Keratinocyte (primary cell): ENCODE data around the gene ZBTB7A. TPM values are rescaled to one million over a fixed set of nuclear protein-coding genes. Genes with fewer than 3 reads are reported as not detected.

Experiments used
- DNase-seq: peaks from one replicate; pipeline ENCODE4 v3.0.0-alpha.2; 2011; ENCODE audit warnings: low read depth, missing footprints, low spot score
- FAIRE-seq: peaks from 2 replicates; lab custom pipeline; 2011; peaks lifted over from hg19 to GRCh38; lab: Jason Lieb, UNC
- H2AFZ ChIP-seq: 2 replicates; pipeline ENCODE4 v1.6.0; 2012; ENCODE audit warnings: low read length, control low read depth, inconsistent platforms; ENCODE audit not compliant: control insufficient read depth
- H3K27ac ChIP-seq: 2 replicates; pipeline ENCODE4 v1.5.1; 2011; ENCODE audit warnings: low read length; ENCODE audit not compliant: control insufficient read depth, insufficient read depth
- H3K27me3 ChIP-seq: 3 replicates; pipeline ENCODE4 v1.6.0; 2011; ENCODE audit warnings: low read length; ENCODE audit not compliant: control insufficient read depth, insufficient read depth; ENCODE audit errors: extremely low read depth
- H3K36me3 ChIP-seq, 2 experiments: 2 replicates in 1 of 2; 3 replicates in 1 of 2; pipeline ENCODE4 v1.5.1; 2011; ENCODE audit warnings: low read length in 2 of 2, mild to moderate bottlenecking in 1 of 2; ENCODE audit not compliant: control insufficient read depth in 2 of 2, insufficient read depth in 2 of 2; ENCODE audit errors: extremely low read depth in 1 of 2
- H3K4me1 ChIP-seq: 3 replicates; pipeline ENCODE4 v1.5.1; 2011; ENCODE audit warnings: low read length; ENCODE audit not compliant: control insufficient read depth, insufficient read depth; ENCODE audit errors: extremely low read depth
- H3K4me2 ChIP-seq: 3 replicates; pipeline ENCODE4 v1.6.0; 2011; ENCODE audit warnings: low read depth, low read length; ENCODE audit not compliant: control insufficient read depth, insufficient read depth; ENCODE audit errors: extremely low read depth
- H3K4me3 ChIP-seq, 3 experiments: fragments of 200-600 bp in 1 of 3; sonication (generic) in 1 of 3; 2 replicates in 2 of 3; 3 replicates in 1 of 3; pipeline ENCODE4 v1.5.1; 2011 to 2016; ENCODE audit warnings: low read length in 3 of 3, mild to moderate bottlenecking in 3 of 3, control low read depth in 2 of 3, inconsistent platforms in 1 of 3, low read depth in 1 of 3, mixed read lengths in 1 of 3, mixed run types in 1 of 3, moderate library complexity in 1 of 3; ENCODE audit not compliant: control insufficient read depth in 2 of 3, insufficient read depth in 2 of 3; ENCODE audit errors: extremely low read depth in 1 of 3
- H3K79me2 ChIP-seq: 2 replicates; pipeline ENCODE4 v1.6.0; 2012; ENCODE audit warnings: low read length; ENCODE audit not compliant: control insufficient read depth, insufficient read depth
- H3K9ac ChIP-seq: 3 replicates; pipeline ENCODE4 v1.6.0; 2011; ENCODE audit warnings: low read length; ENCODE audit not compliant: control insufficient read depth, insufficient read depth; ENCODE audit errors: extremely low read depth
- H3K9me1 ChIP-seq: 3 replicates; pipeline ENCODE4 v1.6.0; 2011; ENCODE audit warnings: low read length; ENCODE audit not compliant: control insufficient read depth, insufficient read depth; ENCODE audit errors: extremely low read depth
- H3K9me3 ChIP-seq: 2 replicates; pipeline ENCODE4 v1.5.1; 2012; ENCODE audit warnings: low read depth, low read length; ENCODE audit not compliant: control insufficient read depth
- H4K20me1 ChIP-seq: 3 replicates; pipeline ENCODE4 v1.6.0; 2011; ENCODE audit warnings: low read length; ENCODE audit not compliant: control insufficient read depth, insufficient read depth; ENCODE audit errors: extremely low read depth
- CTCF ChIP-seq, 3 experiments: IDR thresholded peaks in 1 of 3; conservative IDR thresholded peaks in 1 of 3; optimal IDR thresholded peaks in 1 of 3; 2 replicates in 2 of 3; 3 replicates in 1 of 3; pipeline versions ENCODE3 to v1.5.1; 2011; ENCODE audit warnings: low read length in 3 of 3, mild to moderate bottlenecking in 3 of 3, moderate library complexity in 2 of 3, control low read depth in 1 of 3, inconsistent platforms in 1 of 3; ENCODE audit not compliant: insufficient read depth in 2 of 3; ENCODE audit errors: extremely low read depth in 1 of 3
- EZH2 ChIP-seq: IDR thresholded peaks from one replicate; pipeline ENCODE4 v1.6.1; 2012; ENCODE audit warnings: inconsistent platforms, mild to moderate bottlenecking, low read length, moderate library complexity
- dilution Hi-C: fragments of 300-500 bp; cut with MboI; formaldehyde crosslinking; loops from one replicate; pipeline ENCODE4 v1.7.0; 2020; ENCODE audit warnings: low sequenced_read_pairs; ENCODE audit not compliant: extremely low pct_ligation_motif_present
- polyA plus RNA-seq, 5 experiments: library from polyadenylated mRNA; depleted of rRNA in 3 of 5; stranded (reverse) in 3 of 5; stranded (forward) in 1 of 5; unstranded in 1 of 5; fragments of >200 nt; gene quantifications; 1 replicate in 1 of 5; 2 replicates in 3 of 5; 3 replicates in 1 of 5; pipeline versions ENCODE4 v1.2.1 to v1.2.3, GENCODE V29; 2011 to 2012; ENCODE audit warnings: missing spikeins in 2 of 5, low read depth in 1 of 5, low replicate concordance in 1 of 5

Gene ZBTB7A
- polyA plus RNA-seq, 1 donor (not counting 4 experiments of a cell fraction or from before 2014, with no cell fraction given) = 3.7 TPM

- dilution Hi-C loops = no loop called here
- Histone ChIP-seq H3K79me2 (no peaks in the 10 kb centered on the region), H3K4me2 (no peak overlapping the region), H3K9me3 (no peaks in the 10 kb centered on the region), H3K4me3 (no peak overlapping the region), H3K27ac (no peak overlapping the region), H3K4me1 (no peaks in the 10 kb centered on the region), H3K36me3 (peaks cover 11 to 38% of the 10 kb centered on the region in 2 experiments), H2AFZ (no peak overlapping the region), H3K9ac (no peak overlapping the region), H4K20me1 (no peaks in the 10 kb centered on the region), H3K27me3 (no peaks in the 10 kb centered on the region), H3K9me1 (no peaks in the 10 kb centered on the region)
- no peak for DNase-seq
- TF ChIP-seq EZH2 = no peak
- no peak for TF ChIP-seq CTCF (optimal IDR thresholded peaks at IDR 0.05 in 1 of 3, IDR thresholded peaks at IDR 0.05 in 1 of 3, conservative IDR thresholded peaks at IDR 0.05 in 1 of 3; ENCODE audit: extremely low read depth in 1 of 3, insufficient read depth in 2 of 3, low read length in 3 of 3)
- FAIRE-seq = no peak
Observed at GRCh38 chr19:4094291-4094690, 27.6 kb upstream of the ZBTB7A start.

GRCh38 chr19:4093643-4094175 lies 27.0 kb upstream of the ZBTB7A start:
- no peaks in the 10 kb centered on the region for H3K79me2 ChIP-seq
- H3K9me3 ChIP-seq = no peaks in the 10 kb centered on the region
- dilution Hi-C loops = no loop called here
- DNase-seq = no peak
- H3K27me3 ChIP-seq = no peaks in the 10 kb centered on the region
- TF ChIP-seq EZH2 (no peak), CTCF (optimal IDR thresholded peaks at IDR 0.05 in 1 of 3, IDR thresholded peaks at IDR 0.05 in 1 of 3, conservative IDR thresholded peaks at IDR 0.05 in 1 of 3; ENCODE audit: extremely low read depth in 1 of 3, insufficient read depth in 2 of 3, low read length in 3 of 3) (no peak)
- no peak for FAIRE-seq
- no peak overlapping the region for H3K4me2 ChIP-seq
- peaks cover 8 to 37% of the 10 kb centered on the region in 2 experiments for H3K36me3 ChIP-seq
- no peaks in the 10 kb centered on the region for H3K4me1 ChIP-seq
- H3K9me1 ChIP-seq = no peaks in the 10 kb centered on the region
- H3K4me3 ChIP-seq = no peak overlapping the region
- H3K27ac ChIP-seq = no peak overlapping the region
- H4K20me1 ChIP-seq = no peaks in the 10 kb centered on the region
- H3K9ac ChIP-seq = no peak overlapping the region
- no peak overlapping the region for H2AFZ ChIP-seq
